Measurements from ENCODE around the gene RMDN2. TPM values are rescaled to one million over a fixed set of nuclear protein-coding genes. Genes with fewer than 3 reads are reported as not detected.

Gene RMDN2
- total RNA-seq, 1 donor from 2014 or later, result 5.1 TPM

DNA sequence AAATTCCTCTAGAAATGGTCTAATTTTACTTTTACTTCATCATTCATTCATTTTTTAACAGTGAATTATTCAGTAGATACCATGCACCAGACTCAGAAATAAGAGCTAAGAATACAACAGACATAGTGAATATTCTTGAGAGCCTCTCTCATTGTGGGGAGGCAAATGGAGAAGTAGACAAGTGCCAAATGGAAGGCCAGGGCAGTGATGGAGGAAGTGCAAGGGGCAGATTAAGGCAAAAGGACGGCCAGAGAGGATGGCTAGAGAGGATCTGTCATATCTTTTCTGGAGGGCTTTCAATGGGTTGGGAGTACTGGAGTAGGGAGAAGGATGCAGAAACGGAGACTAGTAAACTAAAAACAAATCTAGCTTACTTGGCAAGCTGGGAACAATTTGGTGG lies 19.0 kb upstream of the RMDN2 start:
- no peak for DNase-seq (ENCODE audit: low read depth)
- peaks cover 9% of the 10 kb centered on the region for H3K4me1 Mint-ChIP-seq (ENCODE audit: low read depth, unreplicated experiment)
- no peak for FAIRE-seq

DNA sequence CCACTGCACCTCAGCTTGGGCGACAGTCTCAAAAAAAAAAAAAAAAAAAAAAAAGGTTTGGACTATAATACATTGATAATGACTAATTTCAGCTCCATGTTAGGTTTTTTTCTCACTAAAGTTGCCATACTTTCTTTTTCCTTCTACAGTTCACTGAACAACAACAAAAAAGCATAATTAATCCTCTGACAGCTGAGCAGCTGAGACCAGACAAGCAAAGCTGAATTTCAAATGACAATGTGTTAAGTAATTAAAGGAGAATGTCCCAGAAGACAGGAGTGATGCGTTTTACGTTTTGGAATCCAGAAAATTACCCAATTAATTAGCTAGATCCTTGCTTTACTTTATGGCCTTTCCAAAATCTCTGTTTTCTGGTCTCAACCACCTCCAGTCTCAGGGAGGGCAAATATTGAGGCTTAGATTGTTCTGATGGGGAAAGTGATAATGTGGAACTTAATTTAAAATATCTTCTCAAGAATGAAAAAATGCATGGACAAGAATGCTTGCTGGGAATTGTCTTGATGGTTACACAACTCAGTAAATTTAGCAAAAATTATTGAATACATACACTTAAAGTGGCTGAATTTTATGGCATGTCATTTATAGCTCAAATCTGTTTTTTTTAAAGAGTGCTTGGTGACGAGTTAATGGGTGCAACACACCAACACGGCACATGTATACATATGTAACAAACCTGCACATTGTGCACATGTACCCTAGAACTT lies 17.4 kb upstream of the RMDN2 start:
- Histone ChIP-seq H3K4me2 (ENCODE audit: low read length) (no peak overlapping the region), H3K27ac (ENCODE audit: low read depth, low read length) (no peak overlapping the region), H3K79me2 (ENCODE audit: insufficient read depth, low read length) (no peaks in the 10 kb centered on the region), H3K9me3 (ENCODE audit: insufficient read depth, low read depth, low read length) (no peaks in the 10 kb centered on the region), H3K9ac (ENCODE audit: low read length) (no peak overlapping the region), H3K4me1 (ENCODE audit: insufficient read depth, low read length) (no peaks in the 10 kb centered on the region), H2AFZ (ENCODE audit: low read depth, low read length) (no peak overlapping the region), H4K20me1 (ENCODE audit: insufficient read depth, low read length) (no peaks in the 10 kb centered on the region), H3K4me3 (ENCODE audit: insufficient read depth, low read depth, low read length) (no peak overlapping the region), H3K36me3 (ENCODE audit: insufficient read depth, low read length) (no peaks in the 10 kb centered on the region), H3K27me3 (ENCODE audit: insufficient read depth, low read length) (no peaks in the 10 kb centered on the region)
- FAIRE-seq (no peak), DNase-seq (ENCODE audit: low read depth) (peak; percentile 33)
- H3K27me3 Mint-ChIP-seq (ENCODE audit: low read depth, unreplicated experiment), result peaks cover 1% of the 10 kb centered on the region
- H3K4me1 Mint-ChIP-seq (ENCODE audit: low read depth, unreplicated experiment), result peaks cover 9% of the 10 kb centered on the region
- no peaks in the 10 kb centered on the region for H3K36me3 Mint-ChIP-seq (ENCODE audit: low read depth, unreplicated experiment)
- no peaks in the 10 kb centered on the region for H3K9me3 Mint-ChIP-seq (ENCODE audit: unreplicated experiment)
- H3K27ac Mint-ChIP-seq (ENCODE audit: unreplicated experiment), result no peak overlapping the region
- TF ChIP-seq, protein P1, sequence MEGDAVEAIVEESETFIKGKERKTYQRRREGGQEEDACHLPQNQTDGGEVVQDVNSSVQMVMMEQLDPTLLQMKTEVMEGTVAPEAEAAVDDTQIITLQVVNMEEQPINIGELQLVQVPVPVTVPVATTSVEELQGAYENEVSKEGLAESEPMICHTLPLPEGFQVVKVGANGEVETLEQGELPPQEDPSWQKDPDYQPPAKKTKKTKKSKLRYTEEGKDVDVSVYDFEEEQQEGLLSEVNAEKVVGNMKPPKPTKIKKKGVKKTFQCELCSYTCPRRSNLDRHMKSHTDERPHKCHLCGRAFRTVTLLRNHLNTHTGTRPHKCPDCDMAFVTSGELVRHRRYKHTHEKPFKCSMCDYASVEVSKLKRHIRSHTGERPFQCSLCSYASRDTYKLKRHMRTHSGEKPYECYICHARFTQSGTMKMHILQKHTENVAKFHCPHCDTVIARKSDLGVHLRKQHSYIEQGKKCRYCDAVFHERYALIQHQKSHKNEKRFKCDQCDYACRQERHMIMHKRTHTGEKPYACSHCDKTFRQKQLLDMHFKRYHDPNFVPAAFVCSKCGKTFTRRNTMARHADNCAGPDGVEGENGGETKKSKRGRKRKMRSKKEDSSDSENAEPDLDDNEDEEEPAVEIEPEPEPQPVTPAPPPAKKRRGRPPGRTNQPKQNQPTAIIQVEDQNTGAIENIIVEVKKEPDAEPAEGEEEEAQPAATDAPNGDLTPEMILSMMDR (IDR thresholded peaks at IDR 0.05; ENCODE audit: insufficient read depth, low read depth, low read length), result no peak
- no peak for TF ChIP-seq EZH2 (IDR thresholded peaks at IDR 0.05; ENCODE audit: insufficient read depth, low read length)
- H3K4me3 Mint-ChIP-seq (ENCODE audit: unreplicated experiment), result no peak overlapping the region

More for the DNA sequence above, 19.0 kb upstream of the RMDN2 start:
- H3K36me3 Mint-ChIP-seq (ENCODE audit: low read depth, unreplicated experiment), result no peaks in the 10 kb centered on the region
- no peaks in the 10 kb centered on the region for H3K9me3 Mint-ChIP-seq (ENCODE audit: unreplicated experiment)
- Histone ChIP-seq H3K4me1 (ENCODE audit: insufficient read depth, low read length) (no peaks in the 10 kb centered on the region), H2AFZ (ENCODE audit: low read depth, low read length) (no peak overlapping the region), H3K4me2 (ENCODE audit: low read length) (no peak overlapping the region), H3K36me3 (ENCODE audit: insufficient read depth, low read length) (no peaks in the 10 kb centered on the region), H4K20me1 (ENCODE audit: insufficient read depth, low read length) (no peaks in the 10 kb centered on the region), H3K79me2 (ENCODE audit: insufficient read depth, low read length) (no peaks in the 10 kb centered on the region), H3K4me3 (ENCODE audit: insufficient read depth, low read depth, low read length) (no peak overlapping the region), H3K27ac (ENCODE audit: low read depth, low read length) (no peak overlapping the region), H3K9me3 (ENCODE audit: insufficient read depth, low read depth, low read length) (no peaks in the 10 kb centered on the region), H3K27me3 (ENCODE audit: insufficient read depth, low read length) (no peaks in the 10 kb centered on the region), H3K9ac (ENCODE audit: low read length) (no peak overlapping the region)
- TF ChIP-seq EZH2 (IDR thresholded peaks at IDR 0.05; ENCODE audit: insufficient read depth, low read length), result no peak
- TF ChIP-seq, protein P1 (IDR thresholded peaks at IDR 0.05; ENCODE audit: insufficient read depth, low read depth, low read length), result no peak
- H3K4me3 Mint-ChIP-seq (ENCODE audit: unreplicated experiment), result no peak overlapping the region
- H3K27me3 Mint-ChIP-seq (ENCODE audit: low read depth, unreplicated experiment), result peaks cover 1% of the 10 kb centered on the region
- no peak overlapping the region for H3K27ac Mint-ChIP-seq (ENCODE audit: unreplicated experiment)

DNA sequence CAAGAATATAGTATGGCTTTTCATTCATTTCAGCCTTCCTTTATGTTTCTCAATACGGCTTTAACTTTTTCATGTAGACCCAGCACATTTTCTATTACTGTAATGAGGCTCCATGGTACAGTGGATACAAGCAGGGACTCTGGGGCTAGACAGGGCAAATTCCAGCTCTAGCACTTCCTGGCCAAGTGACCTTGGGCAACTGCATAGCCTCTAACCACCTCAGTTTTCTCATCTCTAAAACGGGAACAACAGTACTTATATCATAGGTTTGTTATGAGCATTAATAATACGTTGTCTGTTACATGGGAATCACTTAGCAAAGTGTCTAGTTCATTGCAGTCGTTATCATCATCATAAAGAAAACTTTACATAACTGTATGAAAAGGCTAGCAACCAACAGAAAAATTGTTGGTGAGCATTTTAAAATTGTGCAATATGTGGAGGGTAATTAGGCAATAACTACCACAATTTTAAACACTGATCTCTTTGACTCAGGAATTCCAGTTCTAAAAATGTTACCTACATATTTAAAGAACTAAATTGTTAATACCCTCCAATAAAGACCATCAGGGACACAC lies 13.7 kb upstream of the RMDN2 start:
- Mint-ChIP-seq H3K4me3 (ENCODE audit: unreplicated experiment) (no peak overlapping the region), H3K27me3 (ENCODE audit: low read depth, unreplicated experiment) (peaks cover 4% of the 10 kb centered on the region), H3K27ac (ENCODE audit: unreplicated experiment) (no peak overlapping the region), H3K9me3 (ENCODE audit: unreplicated experiment) (peaks cover 2% of the 10 kb centered on the region), H3K36me3 (ENCODE audit: low read depth, unreplicated experiment) (no peaks in the 10 kb centered on the region), H3K4me1 (ENCODE audit: low read depth, unreplicated experiment) (peaks cover 9% of the 10 kb centered on the region)
- H3K9me3 ChIP-seq (ENCODE audit: insufficient read depth, low read depth, low read length), result no peaks in the 10 kb centered on the region
- no peaks in the 10 kb centered on the region for H4K20me1 ChIP-seq (ENCODE audit: insufficient read depth, low read length)
- no peak for DNase-seq (ENCODE audit: low read depth)
- no peaks in the 10 kb centered on the region for H3K27me3 ChIP-seq (ENCODE audit: insufficient read depth, low read length)
- H3K79me2 ChIP-seq (ENCODE audit: insufficient read depth, low read length), result no peaks in the 10 kb centered on the region
- H3K4me2 ChIP-seq (ENCODE audit: low read length), result no peak overlapping the region
- H2AFZ ChIP-seq (ENCODE audit: low read depth, low read length), result no peak overlapping the region
- no peak for FAIRE-seq
- no peak for TF ChIP-seq EZH2 (IDR thresholded peaks at IDR 0.05; ENCODE audit: insufficient read depth, low read length)
- TF ChIP-seq, protein P1 (IDR thresholded peaks at IDR 0.05; ENCODE audit: insufficient read depth, low read depth, low read length), result no peak
- no peak overlapping the region for H3K9ac ChIP-seq (ENCODE audit: low read length)
- no peak overlapping the region for H3K4me3 ChIP-seq (ENCODE audit: insufficient read depth, low read depth, low read length)
- no peaks in the 10 kb centered on the region for H3K36me3 ChIP-seq (ENCODE audit: insufficient read depth, low read length)
- no peak overlapping the region for H3K27ac ChIP-seq (ENCODE audit: low read depth, low read length)
- peaks cover 2% of the 10 kb centered on the region for H3K4me1 ChIP-seq (ENCODE audit: insufficient read depth, low read length)

Measured in astrocyte (in vitro differentiated cells and primary cell).